HepG2 (cell line): Measurements from ENCODE around the gene HOXB4. TPM values are rescaled to one million over a fixed set of nuclear protein-coding genes. Genes with fewer than 3 reads are reported as not detected.

Experiments used
- ATAC-seq: fragments of 200-7000 bp; cut with Tn5 transposase; 3 replicates; pipeline ENCODE4 v1.9.1; 2020; ENCODE audit warnings: mild to moderate bottlenecking, moderate library complexity
- BruUV-seq: library from RNA; stranded (reverse); fragments of 400-500 nt; replicated peaks from 2 replicates; lab custom pipeline; 2021; lab: Mats Ljungman, UMichigan
- CTCF ChIA-PET: fragments of 300-600 bp; formaldehyde crosslinking; extraction: SDS; loops from one replicate; lab custom pipeline; 2021; ENCODE audit warnings: low total read pairs, inconsistent platforms, low intra/inter-chr PET ratio; lab: Yijun Ruan, JAX
- POLR2A ChIA-PET: fragments of 350-600 bp; sonication (Branson Sonifier 250); formaldehyde crosslinking; loops from one replicate; lab custom pipeline; 2020; ENCODE audit warnings: antibody characterized with exemption, inconsistent platforms; lab: Yijun Ruan, JAX
- DNase-seq: peaks from one replicate; pipeline ENCODE4 v3.0.0-alpha.2; 2015; ENCODE audit warnings: low spot score
- FAIRE-seq: peaks from 3 replicates; lab custom pipeline; 2011; peaks lifted over from hg19 to GRCh38; lab: Jason Lieb, UNC
- H2AFZ ChIP-seq: one replicate; pipeline ENCODE4 v1.6.1; 2011; ENCODE audit warnings: low read length, inconsistent platforms
- H3K27ac ChIP-seq: fragments of 300-600 bp; 3 replicates; pipeline ENCODE4 v1.8.0; 2011; ENCODE audit warnings: mixed run types, mild to moderate bottlenecking, mixed read lengths, low read length, inconsistent platforms; ENCODE audit not compliant: insufficient read depth; ENCODE audit errors: extremely low read length
- H3K27me3 ChIP-seq, 2 experiments: fragments of 200-600 bp in 1 of 2; 2 replicates in 1 of 2; 3 replicates in 1 of 2; pipeline versions ENCODE4 v1.6.0 to v1.8.0; 2011; ENCODE audit warnings: low read length in 2 of 2, mild to moderate bottlenecking in 2 of 2, moderate library complexity in 2 of 2, inconsistent platforms in 1 of 2; ENCODE audit not compliant: insufficient read depth in 2 of 2, control insufficient read depth in 1 of 2
- H3K36me3 ChIP-seq, 2 experiments: fragments of 200-600 bp in 1 of 2; replicated peaks in 1 of 2; 2 replicates in 1 of 2; 3 replicates in 1 of 2; pipeline versions ENCODE4 v1.5.1 to v1.8.0; 2011; ENCODE audit warnings: low read length in 2 of 2, inconsistent platforms in 1 of 2; ENCODE audit not compliant: insufficient read depth in 2 of 2, control insufficient read depth in 1 of 2
- H3K4me1 ChIP-seq: 2 replicates; pipeline ENCODE4 v1.5.1; 2012; ENCODE audit warnings: low read length, inconsistent platforms; ENCODE audit not compliant: insufficient read depth
- H3K4me2 ChIP-seq: 2 replicates; pipeline ENCODE4 v1.6.0; 2011; ENCODE audit warnings: low read depth, low read length, inconsistent platforms
- H3K4me3 ChIP-seq, 3 experiments: fragments of 200-600 bp in 1 of 3; sonication (generic), shearing (Covaris generic) in 1 of 3; replicated peaks in 1 of 3; 2 replicates each; pipeline ENCODE4 v1.5.1; 2011 to 2016; ENCODE audit warnings: low read length in 3 of 3, inconsistent platforms in 2 of 3, low read depth in 2 of 3, mild to moderate bottlenecking in 2 of 3, control low read depth in 1 of 3, mixed read lengths in 1 of 3; ENCODE audit not compliant: insufficient read depth in 1 of 3
- H3K79me2 ChIP-seq: one replicate; pipeline ENCODE4 v1.6.1; 2011; ENCODE audit warnings: low read length, inconsistent platforms; ENCODE audit not compliant: insufficient read depth
- H3K9ac ChIP-seq: 2 replicates; pipeline ENCODE4 v1.6.0; 2011; ENCODE audit warnings: mild to moderate bottlenecking, low read depth, low read length, inconsistent platforms; ENCODE audit not compliant: insufficient read depth
- H3K9me3 ChIP-seq: 2 replicates; pipeline ENCODE4 v1.5.1; 2012; ENCODE audit warnings: mild to moderate bottlenecking, low read length
- H4K20me1 ChIP-seq: 2 replicates; pipeline ENCODE4 v1.6.0; 2011; ENCODE audit warnings: inconsistent platforms, mild to moderate bottlenecking, low read length, moderate library complexity; ENCODE audit not compliant: insufficient read depth
- ARID4A ChIP-seq: sonication (generic); formaldehyde crosslinking; IDR thresholded peaks from 2 replicates; pipeline ENCODE4 v1.5.0; 2020; ENCODE audit warnings: mild to moderate bottlenecking, missing genetic modification reagents, borderline replicate concordance
- CHD2 ChIP-seq: IDR thresholded peaks from 2 replicates; pipeline ENCODE4 v1.6.1; 2011; ENCODE audit warnings: low read depth, low read length, improper control_type of control experiment
- ETV5 ChIP-seq: IDR thresholded peaks from 2 replicates; pipeline ENCODE4 v1.6.1; 2018; ENCODE audit warnings: missing biosample characterization, missing genetic modification reagents, inconsistent platforms, borderline replicate concordance
- HMGA1 ChIP-seq: sonication (generic); formaldehyde crosslinking; conservative IDR thresholded peaks from 2 replicates; pipeline ENCODE4 v1.4.0; 2020; ENCODE audit warnings: missing genetic modification reagents
- NFRKB ChIP-seq: fragments of 450-650 bp; IDR thresholded peaks from 2 replicates; pipeline ENCODE4 v1.6.1; 2017
- ZFP41 ChIP-seq: sonication (generic); formaldehyde crosslinking; IDR thresholded peaks from 2 replicates; pipeline ENCODE4 v1.4.0; 2020; ENCODE audit warnings: mild to moderate bottlenecking, missing genetic modification reagents, borderline replicate concordance
- ZNF138 ChIP-seq: sonication (generic); formaldehyde crosslinking; IDR thresholded peaks from 2 replicates; pipeline ENCODE4 v1.5.0; 2020; ENCODE audit warnings: mild to moderate bottlenecking, low read depth, missing genetic modification reagents
- ZNF572 ChIP-seq: sonication (generic); formaldehyde crosslinking; IDR thresholded peaks from 2 replicates; pipeline ENCODE4 v1.5.1; 2020; ENCODE audit warnings: mild to moderate bottlenecking, missing genetic modification reagents
- WGBS: methylation state at CpG from one replicate; pipeline ENCODE4 v1.1.6; 2017; ENCODE audit warnings: low lambda C conversion rate; 5-methylcytosine and 5-hydroxymethylcytosine counted together
- in situ Hi-C: cut with HindIII; loops from 2 replicates; pipeline ENCODE4 v1.10.0; 2017; ENCODE audit warnings: low pct_unique_long_range_greater_than_20kb; ENCODE audit not compliant: extremely low pct_ligation_motif_present
- intact Hi-C: fragments of 100-400 bp; cut with micrococcal nuclease; formaldehyde crosslinking; loops from one replicate; pipeline ENCODE4 v1.10.0; 2022; ENCODE audit not compliant: unreplicated experiment
- polyA plus RNA-seq, 8 experiments: library from polyadenylated mRNA; depleted of rRNA in 3 of 8; stranded (reverse) in 7 of 8; unstranded in 1 of 8; fragments of >200 nt; fragmentation: Illumina TruSeq in 4 of 8; extraction: Trizol in 4 of 8; gene quantifications; 2 replicates each; pipeline versions ENCODE4 v1.2.1 to v1.2.3, GENCODE V29; 2011 to 2016; ENCODE audit warnings: low read depth in 4 of 8, missing spikeins in 1 of 8, mixed read lengths in 1 of 8; ENCODE audit not compliant: insufficient read depth in 1 of 8
- total RNA-seq, 5 experiments: library from RNA; depleted of rRNA; stranded (reverse); fragments of >200 nt; fragmentation: Illumina TruSeq; extraction: Trizol; gene quantifications; 2 replicates each; pipeline ENCODE4 v1.2.3, GENCODE V29; 2016; ENCODE audit warnings: low read depth in 1 of 5

The HOXB4 gene
- total and polyA plus RNA-seq, 2 of the 13 experiments (the other 11 are each of a cell fraction or from before 2014, with no cell fraction given), result not detected

GRCh38 chr17:48604770-48605329 lies 26.7 kb upstream of the HOXB4 start, which contains the start of gene HOXB6:
HOXB6 (minus strand) TSS chr17:48604986; CDS start chr17:48598150, 6,836 bp downstream.
- Histone ChIP-seq H3K4me2 (no peak within 1 kb of the TSS), H3K4me3 (no peak within 1 kb of the TSS), H4K20me1 (peaks cover 2% of the 10 kb centered on the region; the same call in 1 of the 2 replicates), H2AFZ (no peak within 1 kb of the TSS), H3K27ac (no peak within 1 kb of the TSS), H3K27me3 (peaks cover 25 to 95% of the 10 kb centered on the region in 2 experiments; a peak in 4 of 5 replicates), H3K36me3 (no peaks in the 10 kb centered on the region), H3K9ac (no peak within 1 kb of the TSS), H3K4me1 (peaks cover 11% of the 10 kb centered on the region), H3K79me2 (no peaks in the 10 kb centered on the region), H3K9me3 (no peaks in the 10 kb centered on the region)
- FAIRE-seq (no peak), DNase-seq (no peak), ATAC-seq (no peak)
- TF ChIP-seq ZFP41 (no peak), HMGA1 (CRISPR knock-in tag) (no peak), ARID4A (CRISPR knock-in tag) (no peak), NFRKB (no peak), CHD2 (no peak), ZNF572 (CRISPR knock-in tag) (no peak), ZNF138 (no peak), ETV5 (no peak)
- WGBS, result 18% methylated on average over 16 of the region's 16 CpGs
- CTCF ChIA-PET, result no interaction called here
- intact Hi-C loops, result no loop called here
- in situ Hi-C loops, result no loop called here
- BruUV-seq, result no TSS peak
- POLR2A ChIA-PET, result no interaction called here
